ENCODE data around the gene XBP1.

GRCh38 chr22:28791124-28791523 lies 9.2 kb downstream of the XBP1 start:
- TF ChIP-seq CTCF (IDR thresholded peaks at IDR 0.05; ENCODE audit: insufficient read depth, low read length, poor library complexity, severe bottlenecking): no peak
- TF ChIP-seq EZH2phosphoT487 (conservative IDR thresholded peaks at IDR 0.05; ENCODE audit: low read length): no peak
